DND-41 (cell line): ENCODE results near the gene CDC37L1.

Source experiments
- ATAC-seq: fragments of 200-7000 bp; cut with Tn5 transposase; 3 replicates; pipeline ENCODE4 v1.9.1; 2021; ENCODE audit warnings: low read depth; ENCODE audit not compliant: insufficient read depth
- DNase-seq: peaks from one replicate; pipeline ENCODE4 v3.0.0-alpha.2; 2020
- H2AFZ ChIP-seq: 2 replicates; pipeline ENCODE4 v1.6.0; 2012; ENCODE audit warnings: low read depth, low read length
- H3K27ac ChIP-seq: 2 replicates; pipeline ENCODE4 v1.5.1; 2012; ENCODE audit warnings: low read length, inconsistent platforms
- H3K27me3 ChIP-seq: fragments of 200-600 bp; sonication (generic); 2 replicates; pipeline ENCODE4 v1.6.0; 2012; ENCODE audit warnings: low read length, mild to moderate bottlenecking, inconsistent platforms; ENCODE audit not compliant: insufficient read depth, poor library complexity
- H3K36me3 ChIP-seq: 2 replicates; pipeline ENCODE4 v1.5.1; 2012; ENCODE audit warnings: low read length, inconsistent platforms; ENCODE audit not compliant: insufficient read depth
- H3K4me1 ChIP-seq: 2 replicates; pipeline ENCODE4 v1.5.1; 2012; ENCODE audit warnings: mild to moderate bottlenecking, low read length; ENCODE audit not compliant: insufficient read depth
- H3K4me2 ChIP-seq: 2 replicates; pipeline ENCODE4 v1.6.0; 2012; ENCODE audit warnings: mild to moderate bottlenecking, moderate library complexity, low read length, inconsistent platforms; ENCODE audit not compliant: insufficient read depth
- H3K4me3 ChIP-seq, 2 experiments: fragments of 200-600 bp in 1 of 2; shearing (Covaris generic) in 1 of 2; 2 replicates each; pipeline ENCODE4 v1.5.1; 2012 to 2016; ENCODE audit warnings: inconsistent platforms in 2 of 2, low read length in 2 of 2, mild to moderate bottlenecking in 2 of 2, low read depth in 1 of 2, moderate library complexity in 1 of 2
- H3K79me2 ChIP-seq: 2 replicates; pipeline ENCODE4 v1.6.0; 2012; ENCODE audit warnings: low read length, inconsistent platforms; ENCODE audit not compliant: insufficient read depth
- H3K9ac ChIP-seq: 2 replicates; pipeline ENCODE4 v1.6.0; 2012; ENCODE audit warnings: low read depth, mild to moderate bottlenecking, inconsistent platforms, low read length, moderate library complexity
- H3K9me3 ChIP-seq: 2 replicates; pipeline ENCODE4 v1.5.1; 2012; ENCODE audit warnings: low read length, moderate library complexity, mild to moderate bottlenecking, inconsistent platforms; ENCODE audit not compliant: insufficient read depth, severe bottlenecking
- H4K20me1 ChIP-seq: 2 replicates; pipeline ENCODE4 v1.6.0; 2012; ENCODE audit warnings: low read length; ENCODE audit not compliant: insufficient read depth
- EZH2 ChIP-seq: IDR thresholded peaks from 3 replicates; pipeline ENCODE4 v1.6.1; 2012; ENCODE audit warnings: borderline replicate concordance, low read depth, mild to moderate bottlenecking, moderate library complexity, low read length, inconsistent platforms; ENCODE audit not compliant: severe bottlenecking
- TF ChIP-seq, protein P1 (sequence below): IDR thresholded peaks from 2 replicates; pipeline ENCODE4 v1.5.1; 2012; ENCODE audit warnings: borderline replicate concordance, low read length, moderate library complexity, mild to moderate bottlenecking; ENCODE audit not compliant: poor library complexity, severe bottlenecking; ENCODE audit errors: extremely low read depth

The CDC37L1 gene

DNA sequence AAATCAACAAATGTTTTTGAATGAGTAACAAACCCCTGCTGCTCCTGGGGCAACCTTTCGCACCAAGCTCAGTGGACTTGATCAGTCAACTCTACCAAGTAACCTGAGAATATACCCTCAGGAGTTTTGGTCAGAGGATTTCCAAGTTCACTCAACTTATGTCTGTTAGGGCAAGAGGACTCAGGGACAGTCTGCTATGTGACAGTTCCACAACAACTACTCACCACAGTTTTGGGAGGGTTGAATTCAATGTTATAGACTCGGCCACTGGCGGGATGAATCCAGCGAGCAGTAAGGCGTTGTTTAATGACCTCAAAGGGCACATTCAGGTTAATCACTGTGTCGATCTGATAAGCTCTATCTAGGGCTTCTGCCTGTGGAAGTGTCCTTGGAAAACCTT, 39.5 kb downstream of the CDC37L1 start:
- Histone ChIP-seq H2AFZ (no peak overlapping the region), H4K20me1 (no peaks in the 10 kb centered on the region; the same call in 1 of the 2 replicates), H3K4me1 (no peaks in the 10 kb centered on the region), H3K27ac (no peak overlapping the region), H3K27me3 (no peaks in the 10 kb centered on the region), H3K9me3 (no peaks in the 10 kb centered on the region), H3K79me2 (peaks cover 12% of the 10 kb centered on the region; the same call in 1 of the 2 replicates), H3K4me2 (no peak overlapping the region), H3K36me3 (peaks cover 71% of the 10 kb centered on the region), H3K4me3 (no peak overlapping the region), H3K9ac (no peak overlapping the region)
- no peak for DNase-seq
- TF ChIP-seq, protein P1, sequence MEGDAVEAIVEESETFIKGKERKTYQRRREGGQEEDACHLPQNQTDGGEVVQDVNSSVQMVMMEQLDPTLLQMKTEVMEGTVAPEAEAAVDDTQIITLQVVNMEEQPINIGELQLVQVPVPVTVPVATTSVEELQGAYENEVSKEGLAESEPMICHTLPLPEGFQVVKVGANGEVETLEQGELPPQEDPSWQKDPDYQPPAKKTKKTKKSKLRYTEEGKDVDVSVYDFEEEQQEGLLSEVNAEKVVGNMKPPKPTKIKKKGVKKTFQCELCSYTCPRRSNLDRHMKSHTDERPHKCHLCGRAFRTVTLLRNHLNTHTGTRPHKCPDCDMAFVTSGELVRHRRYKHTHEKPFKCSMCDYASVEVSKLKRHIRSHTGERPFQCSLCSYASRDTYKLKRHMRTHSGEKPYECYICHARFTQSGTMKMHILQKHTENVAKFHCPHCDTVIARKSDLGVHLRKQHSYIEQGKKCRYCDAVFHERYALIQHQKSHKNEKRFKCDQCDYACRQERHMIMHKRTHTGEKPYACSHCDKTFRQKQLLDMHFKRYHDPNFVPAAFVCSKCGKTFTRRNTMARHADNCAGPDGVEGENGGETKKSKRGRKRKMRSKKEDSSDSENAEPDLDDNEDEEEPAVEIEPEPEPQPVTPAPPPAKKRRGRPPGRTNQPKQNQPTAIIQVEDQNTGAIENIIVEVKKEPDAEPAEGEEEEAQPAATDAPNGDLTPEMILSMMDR, result no peak
- no peak for TF ChIP-seq EZH2
- no peak for ATAC-seq

DNA sequence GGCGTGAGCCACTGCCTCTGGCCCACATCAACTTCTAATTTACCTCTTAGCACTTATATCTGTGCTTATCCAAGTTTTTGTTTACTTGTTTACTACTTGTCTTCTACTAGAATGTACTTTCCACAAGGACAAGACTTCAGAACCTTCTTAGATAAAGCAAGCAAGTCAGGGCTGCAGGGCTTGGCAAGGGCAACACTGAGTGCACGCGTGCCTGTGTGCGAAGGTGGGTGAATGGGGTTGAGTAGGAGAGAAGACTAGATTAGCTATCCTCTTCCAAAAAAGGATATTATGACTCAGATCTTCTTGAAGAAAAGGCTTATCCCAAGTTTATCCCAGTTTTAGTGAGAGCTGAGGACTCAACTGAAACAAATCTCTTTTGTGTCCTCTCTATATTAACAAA, 42.4 kb downstream of the CDC37L1 start:
- Histone ChIP-seq H3K4me1 (no peaks in the 10 kb centered on the region), H2AFZ (no peak overlapping the region), H3K9ac (no peak overlapping the region), H3K79me2 (peaks cover 30% of the 10 kb centered on the region; the same call in 1 of the 2 replicates), H3K27me3 (no peaks in the 10 kb centered on the region), H3K4me2 (no peak overlapping the region), H3K27ac (no peak overlapping the region), H4K20me1 (no peaks in the 10 kb centered on the region; the same call in 1 of the 2 replicates), H3K36me3 (peaks cover 45% of the 10 kb centered on the region), H3K9me3 (no peaks in the 10 kb centered on the region), H3K4me3 (no peak overlapping the region)
- TF ChIP-seq, protein P1, result no peak
- no peak for DNase-seq
- no peak for ATAC-seq

DNA sequence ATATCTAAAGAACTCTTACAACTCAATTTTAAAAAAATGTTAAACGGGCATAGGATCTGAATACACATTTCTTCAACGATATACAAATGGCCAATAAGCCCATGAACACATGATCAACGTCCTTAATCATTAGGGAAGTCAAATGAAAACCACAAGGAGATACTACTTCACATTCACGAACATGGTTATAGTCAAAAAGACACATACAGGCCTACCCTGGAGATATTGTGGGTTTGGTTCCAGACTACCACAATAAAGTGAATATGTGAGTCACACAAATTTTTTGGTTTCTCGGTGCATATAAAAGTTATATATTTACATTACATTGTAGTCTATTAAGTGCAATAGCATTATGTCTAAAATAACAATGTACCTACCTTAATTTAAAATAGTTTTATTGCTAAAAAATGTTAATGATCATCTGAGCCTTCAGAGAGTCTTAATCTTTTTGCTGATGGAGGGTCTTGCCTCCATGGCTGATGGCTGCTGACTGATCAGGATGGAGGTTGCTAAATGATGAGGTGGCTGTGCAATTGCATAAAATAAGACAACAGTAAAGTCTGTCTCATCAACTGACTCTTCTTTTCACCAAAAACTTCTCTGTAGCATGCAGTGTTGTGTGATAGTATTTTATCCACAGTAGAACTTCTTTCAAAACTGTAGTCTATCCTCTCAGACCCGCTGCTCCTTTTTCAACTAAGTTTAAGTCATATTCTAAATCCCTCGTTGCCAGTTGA, 46.5 kb downstream of the CDC37L1 start:
- H3K4me1 ChIP-seq, result no peaks in the 10 kb centered on the region
- H3K79me2 ChIP-seq, result peaks cover 63% of the 10 kb centered on the region

More for the DNA sequence above, 46.5 kb downstream of the CDC37L1 start:
- H3K9me3 ChIP-seq, result no peaks in the 10 kb centered on the region
- H2AFZ ChIP-seq, result no peak overlapping the region
- no peaks in the 10 kb centered on the region for H3K27me3 ChIP-seq
- H3K4me2 ChIP-seq, result no peak overlapping the region
- peaks cover 10% of the 10 kb centered on the region; the same call in 1 of the 2 replicates for H4K20me1 ChIP-seq
- TF ChIP-seq, protein P1, result no peak
- no peak for TF ChIP-seq EZH2
- peaks cover 13% of the 10 kb centered on the region for H3K36me3 ChIP-seq
- no peak overlapping the region for H3K27ac ChIP-seq
- ATAC-seq, result no peak
- H3K9ac ChIP-seq, result no peak overlapping the region
- H3K4me3 ChIP-seq, result no peak overlapping the region
- no peak for DNase-seq
